GM10248 (cell line): ENCODE data around the gene OR51B6.

Experiments used
- CTCF ChIA-PET: fragments of 300-600 bp; sonication (Branson Sonifier 250); formaldehyde crosslinking; extraction: SDS; loops from one replicate; lab custom pipeline; 2021; ENCODE audit warnings: antibody characterized with exemption; lab: Yijun Ruan, JAX
- POLR2A ChIA-PET: fragments of 350-650 bp; sonication (Branson Sonifier 250); formaldehyde crosslinking; extraction: SDS; loops from one replicate; lab custom pipeline; 2020; ENCODE audit warnings: antibody characterized with exemption; lab: Yijun Ruan, JAX
- DNase-seq: peaks from one replicate; pipeline ENCODE4 v3.0.0; 2012; ENCODE audit errors: extremely low spot score
- TF ChIP-seq, protein P1 (sequence below): IDR thresholded peaks from 2 replicates; pipeline ENCODE4 v1.5.1; 2012; ENCODE audit warnings: mild to moderate bottlenecking, low read depth; ENCODE audit errors: extremely low read depth, missing control alignments, control extremely low read depth

Gene OR51B6

DNA sequence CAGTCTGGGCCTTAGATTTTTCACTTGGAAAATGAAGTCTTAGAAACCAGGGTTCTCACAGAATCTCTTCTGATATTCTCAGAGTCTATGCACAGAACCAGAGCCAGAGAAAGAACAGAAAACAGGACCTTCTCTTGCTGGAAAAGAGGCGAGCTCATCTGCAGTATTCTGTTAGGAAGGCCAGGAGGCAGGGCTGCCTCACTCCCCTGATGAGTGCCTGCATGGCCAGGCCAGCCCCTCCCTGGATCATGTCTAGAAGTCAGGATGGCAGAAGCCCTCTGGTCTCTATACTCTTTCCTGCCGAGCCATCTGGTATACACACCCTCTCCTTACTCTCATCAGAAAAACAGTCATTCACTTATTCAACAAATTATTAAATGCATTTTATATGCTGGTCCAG lies 33.0 kb downstream of the OR51B6 start:
- TF ChIP-seq, protein P1, sequence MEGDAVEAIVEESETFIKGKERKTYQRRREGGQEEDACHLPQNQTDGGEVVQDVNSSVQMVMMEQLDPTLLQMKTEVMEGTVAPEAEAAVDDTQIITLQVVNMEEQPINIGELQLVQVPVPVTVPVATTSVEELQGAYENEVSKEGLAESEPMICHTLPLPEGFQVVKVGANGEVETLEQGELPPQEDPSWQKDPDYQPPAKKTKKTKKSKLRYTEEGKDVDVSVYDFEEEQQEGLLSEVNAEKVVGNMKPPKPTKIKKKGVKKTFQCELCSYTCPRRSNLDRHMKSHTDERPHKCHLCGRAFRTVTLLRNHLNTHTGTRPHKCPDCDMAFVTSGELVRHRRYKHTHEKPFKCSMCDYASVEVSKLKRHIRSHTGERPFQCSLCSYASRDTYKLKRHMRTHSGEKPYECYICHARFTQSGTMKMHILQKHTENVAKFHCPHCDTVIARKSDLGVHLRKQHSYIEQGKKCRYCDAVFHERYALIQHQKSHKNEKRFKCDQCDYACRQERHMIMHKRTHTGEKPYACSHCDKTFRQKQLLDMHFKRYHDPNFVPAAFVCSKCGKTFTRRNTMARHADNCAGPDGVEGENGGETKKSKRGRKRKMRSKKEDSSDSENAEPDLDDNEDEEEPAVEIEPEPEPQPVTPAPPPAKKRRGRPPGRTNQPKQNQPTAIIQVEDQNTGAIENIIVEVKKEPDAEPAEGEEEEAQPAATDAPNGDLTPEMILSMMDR: no peak
- POLR2A ChIA-PET: no interaction called here
- CTCF ChIA-PET: no interaction called here
- DNase-seq: no peak

DNA sequence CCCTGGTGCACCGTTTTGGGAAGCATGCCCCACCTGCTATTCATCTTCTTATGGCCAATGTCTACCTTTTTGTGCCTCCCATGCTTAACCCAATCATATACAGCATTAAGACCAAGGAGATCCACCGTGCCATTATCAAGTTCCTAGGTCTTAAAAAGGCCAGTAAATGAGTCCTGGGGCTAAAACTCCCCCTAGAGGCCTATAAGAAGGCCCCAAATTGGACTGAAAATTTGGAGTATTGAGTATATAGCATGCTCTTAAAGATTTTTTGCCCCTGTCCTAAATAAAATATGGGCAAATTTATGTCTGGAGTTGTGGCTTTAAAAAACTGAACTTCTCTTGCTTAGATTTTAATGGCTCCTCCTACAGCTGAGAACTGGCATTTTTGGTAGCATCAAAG lies 38.9 kb downstream of the OR51B6 start:
- TF ChIP-seq, protein P1: no peak
- ChIA-PET CTCF (no interaction called here), POLR2A (no interaction called here)
- no peak for DNase-seq

DNA sequence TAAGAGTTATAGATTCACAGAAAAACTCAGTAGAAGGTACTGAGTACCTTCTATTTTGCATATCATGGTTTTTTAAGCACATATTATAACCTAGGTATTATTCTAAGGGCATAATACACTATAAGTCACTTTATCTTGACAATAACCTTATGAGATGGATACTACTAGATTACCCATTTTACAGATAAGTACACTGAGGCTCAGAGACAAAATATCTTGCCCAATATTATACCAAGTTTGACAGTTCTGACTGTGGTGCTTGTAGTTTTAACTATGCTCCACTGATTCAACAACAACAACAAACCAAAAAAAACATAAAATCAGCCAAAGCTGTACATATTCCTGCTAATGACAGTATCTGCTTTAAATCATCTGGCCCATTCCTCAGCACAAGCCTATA lies 42.8 kb downstream of the OR51B6 start:
- DNase-seq: no peak
- POLR2A ChIA-PET: no interaction called here
- TF ChIP-seq, protein P1: no peak
- CTCF ChIA-PET: no interaction called here

DNA sequence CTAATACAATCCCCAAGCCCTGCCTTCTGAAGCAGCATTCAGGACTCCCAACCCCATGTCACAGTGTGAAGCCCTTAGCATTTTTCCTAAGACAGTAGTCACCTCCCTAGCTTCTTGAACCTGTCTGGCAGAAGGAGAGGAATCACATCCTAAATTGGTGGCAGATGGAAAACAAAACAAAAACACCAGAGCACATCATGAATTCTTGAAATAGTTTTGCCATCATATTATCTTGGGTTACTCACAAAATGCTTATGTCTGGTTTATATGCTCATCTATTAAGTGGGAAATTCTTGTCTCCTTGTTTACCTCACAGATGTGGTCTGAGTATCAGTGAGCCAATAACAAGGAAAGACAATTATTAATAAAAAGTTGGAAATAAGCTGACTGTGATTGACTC lies 47.6 kb downstream of the OR51B6 start:
- POLR2A ChIA-PET: no interaction called here
- TF ChIP-seq, protein P1: no peak
- no peak for DNase-seq
- CTCF ChIA-PET: interaction anchor here (1.2 kb wide), 1 partner anchor 17 kb away, joined by 3 read pairs; no protein-coding TSS in a partner anchor
